ENCODE data around the gene SORBS2. TPM values are rescaled to one million over a fixed set of nuclear protein-coding genes. Genes with fewer than 3 reads are reported as not detected.

The SORBS2 gene
- total RNA-seq, 1 experiment from 2014 or later: 0.34 TPM

DNA sequence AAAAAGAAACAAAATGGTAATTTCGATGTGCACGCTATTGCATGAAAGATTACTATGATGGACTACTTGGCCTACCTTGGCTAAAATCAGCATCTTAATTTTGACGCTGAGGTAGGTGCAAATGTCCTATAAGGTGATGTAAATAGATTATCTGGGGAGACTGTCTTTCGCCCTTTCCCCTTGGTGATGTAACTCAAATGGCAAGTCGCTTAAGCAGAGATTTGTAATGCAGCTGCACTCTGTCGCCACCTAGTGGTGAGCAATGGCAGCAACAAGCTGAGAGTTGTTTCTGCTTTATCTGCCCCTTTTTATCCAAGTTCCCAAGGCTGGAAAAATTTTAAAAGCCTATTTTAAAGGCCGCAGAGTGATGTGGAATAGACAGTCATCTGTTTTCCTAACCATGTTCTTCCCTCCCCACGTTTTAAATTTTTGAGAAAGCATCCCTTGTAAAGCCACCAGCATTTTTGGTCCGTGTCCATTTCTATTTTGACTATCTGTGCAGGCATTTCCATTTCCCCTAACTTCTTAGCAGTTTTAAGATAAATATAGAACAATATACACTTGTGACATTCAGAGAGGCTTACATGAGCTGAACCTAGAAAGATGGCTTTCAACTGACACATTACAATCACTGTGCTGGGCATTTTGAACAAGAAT lies 214.3 kb downstream of the SORBS2 start:
- H3K27me3 ChIP-seq (ENCODE audit: insufficient read depth, low read length): no peaks in the 10 kb centered on the region
- POLR2A ChIA-PET: interaction anchor here (0.7 kb wide), 1 partner anchor 8 kb away, joined by 3 read pairs; no protein-coding TSS in a partner anchor
- no peaks in the 10 kb centered on the region for H4K20me1 ChIP-seq (ENCODE audit: insufficient read depth)
- DNase-seq (ENCODE audit: low read depth, low spot score) (peak; percentile 66), ATAC-seq (peak; percentile 88)
- no peak overlapping the region for H3K9ac ChIP-seq (ENCODE audit: low read length)
- no peak overlapping the region for H3K27ac ChIP-seq (ENCODE audit: low read depth, low read length)
- H3K4me1 ChIP-seq (ENCODE audit: control insufficient read depth in 1 of 2, insufficient read depth in 2 of 2, low read length in 2 of 2): no peaks in the 10 kb centered on the region
- CTCF ChIA-PET: interaction anchor here (0.6 to 2.0 kb wide), 7 partner anchors 9 to 441 kb away, joined by 4 to 12 read pairs (median 7); no protein-coding TSS in a partner anchor
- no peaks in the 10 kb centered on the region for H3K36me3 ChIP-seq (ENCODE audit: control insufficient read depth in 1 of 2, insufficient read depth in 2 of 2, low read length in 2 of 2)
- H3K9me2 ChIP-seq (ENCODE audit: insufficient read depth): no peaks in the 10 kb centered on the region
- RAD21 ChIA-PET (ENCODE audit: low non-redundant PET in 1 of 2, low total read pairs in 2 of 2, uncharacterized antibody in 2 of 2, unreplicated experiment in 2 of 2): interaction anchor here in 1 of 2 experiments (0.5 kb wide), 1 partner anchor 108 kb away, joined by 5 read pairs; no protein-coding TSS in a partner anchor
- H3K4me2 ChIP-seq (ENCODE audit: low read length): no peak overlapping the region
- TF ChIP-seq, protein P1, sequence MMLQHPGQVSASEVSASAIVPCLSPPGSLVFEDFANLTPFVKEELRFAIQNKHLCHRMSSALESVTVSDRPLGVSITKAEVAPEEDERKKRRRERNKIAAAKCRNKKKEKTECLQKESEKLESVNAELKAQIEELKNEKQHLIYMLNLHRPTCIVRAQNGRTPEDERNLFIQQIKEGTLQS (IDR thresholded peaks at IDR 0.05): peak; percentile 59; the same call in 1 of the 2 replicates
- TF ChIP-seq ZBTB33 (IDR thresholded peaks at IDR 0.05; ENCODE audit: extremely low read depth, insufficient replicate concordance, low read length) (no peak), CBX3 (IDR thresholded peaks at IDR 0.05; ENCODE audit: low read depth) (peak; percentile 72; the same call in 1 of the 2 replicates), YY1 (IDR thresholded peaks at IDR 0.05; ENCODE audit: extremely low read depth, insufficient replicate concordance, low read depth, low read length) (peak; percentile 68), FOSL1 (IDR thresholded peaks at IDR 0.05; ENCODE audit: low read depth) (no peak), RAD21 (IDR thresholded peaks at IDR 0.05; ENCODE audit: low read depth) (peak; percentile 97), CEBPB (IDR thresholded peaks at IDR 0.05; ENCODE audit: low read depth) (peak; percentile 63; the same call in 1 of the 2 replicates), EZH2phosphoT487 (IDR thresholded peaks at IDR 0.05; ENCODE audit: borderline replicate concordance) (no peak)
- TF ChIP-seq, protein P2, sequence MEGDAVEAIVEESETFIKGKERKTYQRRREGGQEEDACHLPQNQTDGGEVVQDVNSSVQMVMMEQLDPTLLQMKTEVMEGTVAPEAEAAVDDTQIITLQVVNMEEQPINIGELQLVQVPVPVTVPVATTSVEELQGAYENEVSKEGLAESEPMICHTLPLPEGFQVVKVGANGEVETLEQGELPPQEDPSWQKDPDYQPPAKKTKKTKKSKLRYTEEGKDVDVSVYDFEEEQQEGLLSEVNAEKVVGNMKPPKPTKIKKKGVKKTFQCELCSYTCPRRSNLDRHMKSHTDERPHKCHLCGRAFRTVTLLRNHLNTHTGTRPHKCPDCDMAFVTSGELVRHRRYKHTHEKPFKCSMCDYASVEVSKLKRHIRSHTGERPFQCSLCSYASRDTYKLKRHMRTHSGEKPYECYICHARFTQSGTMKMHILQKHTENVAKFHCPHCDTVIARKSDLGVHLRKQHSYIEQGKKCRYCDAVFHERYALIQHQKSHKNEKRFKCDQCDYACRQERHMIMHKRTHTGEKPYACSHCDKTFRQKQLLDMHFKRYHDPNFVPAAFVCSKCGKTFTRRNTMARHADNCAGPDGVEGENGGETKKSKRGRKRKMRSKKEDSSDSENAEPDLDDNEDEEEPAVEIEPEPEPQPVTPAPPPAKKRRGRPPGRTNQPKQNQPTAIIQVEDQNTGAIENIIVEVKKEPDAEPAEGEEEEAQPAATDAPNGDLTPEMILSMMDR (IDR thresholded peaks at IDR 0.05 in 2 of 3, conservative IDR thresholded peaks at IDR 0.05 in 1 of 3; ENCODE audit: borderline replicate concordance in 1 of 3, insufficient read depth in 1 of 3, low read depth in 2 of 3, low read length in 2 of 3): peak; percentile 89 to 98 (median 98)
- no peak overlapping the region for H3K4me3 ChIP-seq (replicated peaks in 1 of 2; ENCODE audit: low read depth in 1 of 2, low read length in 2 of 2)
- H3K79me2 ChIP-seq (ENCODE audit: insufficient read depth, low read length): no peaks in the 10 kb centered on the region
- no TSS peak for BruUV-seq (replicated peaks)
- intact Hi-C loops (cut with micrococcal nuclease): loop anchor here (1.0 to 2.0 kb wide), 5 partner anchors 126 to 441 kb away; partner anchors contain the start of genes ANKRD37, CCDC110 and UFSP2
- H3K9me3 ChIP-seq (ENCODE audit: control insufficient read depth in 1 of 2, insufficient read depth in 1 of 2, low read depth in 1 of 2, low read length in 2 of 2): no peaks in the 10 kb centered on the region
- H2AFZ ChIP-seq (ENCODE audit: low read depth, low read length, poor library complexity, severe bottlenecking): peak overlapping the region; percentile 64
